HG03280 (cell line): ENCODE data around the gene AHSA1.

Experiments used
- ATAC-seq: cut with Tn5 transposase; IDR thresholded peaks from one replicate; pipeline ENCODE4 v1.9.1; 2021; ENCODE audit warnings: mild to moderate bottlenecking, moderate library complexity; ENCODE audit not compliant: unreplicated experiment

The AHSA1 gene

GRCh38 chr14:77470224-77470870 lies 12.5 kb downstream of the AHSA1 start:
- ATAC-seq, result no peak

GRCh38 chr14:77473921-77474320 lies 16.0 kb downstream of the AHSA1 start:
- no peak for ATAC-seq

GRCh38 chr14:77474479-77475177 lies 16.7 kb downstream of the AHSA1 start:
- no peak for ATAC-seq

- no peak for ATAC-seq
These were observed 17.7 kb downstream of the AHSA1 start for GRCh38 chr14:77475432-77476115.

- ATAC-seq, result no peak
These were observed 20.1 kb downstream of the AHSA1 start for GRCh38 chr14:77478029-77478428.

GRCh38 chr14:77478796-77479195 lies 20.9 kb downstream of the AHSA1 start:
- peak; percentile 80 for ATAC-seq

- ATAC-seq, result no peak
These were observed 24.5 kb downstream of the AHSA1 start for GRCh38 chr14:77482422-77482821.

GRCh38 chr14:77485256-77485655 lies 27.4 kb downstream of the AHSA1 start:
- ATAC-seq, result no peak

- ATAC-seq, result no peak
These were observed 28.2 kb downstream of the AHSA1 start for GRCh38 chr14:77485901-77486678.

GRCh38 chr14:77488558-77488957 lies 30.7 kb downstream of the AHSA1 start:
- ATAC-seq, result no peak

GRCh38 chr14:77489041-77489440 lies 31.1 kb downstream of the AHSA1 start:
- no peak for ATAC-seq

GRCh38 chr14:77490347-77490986 lies 32.6 kb downstream of the AHSA1 start:
- ATAC-seq, result no peak

- no peak for ATAC-seq
These were observed 33.2 kb downstream of the AHSA1 start for GRCh38 chr14:77491056-77491455.

- no peak for ATAC-seq
These were observed 37.4 kb downstream of the AHSA1 start for GRCh38 chr14:77495334-77495733.

- peak; percentile 69 for ATAC-seq
These were observed 40.5 kb downstream of the AHSA1 start, which contains the start of gene ISM2 for GRCh38 chr14:77498120-77498979. Gene ISM2, minus strand, starts transcription at chr14:77498816. Its CDS starts 23 bp downstream, at chr14:77498793.

- ATAC-seq, result peak; percentile 36
These were observed 41.2 kb downstream of the AHSA1 start for GRCh38 chr14:77498984-77499527.

- no peak for ATAC-seq
These were observed 44.4 kb downstream of the AHSA1 start for GRCh38 chr14:77502109-77502782.

GRCh38 chr14:77503138-77503537 lies 45.2 kb downstream of the AHSA1 start:
- ATAC-seq, result no peak

GRCh38 chr14:77505031-77505430 lies 47.1 kb downstream of the AHSA1 start:
- ATAC-seq, result no peak
